ENCODE results near the gene CSNK1G3. TPM values are rescaled to one million over a fixed set of nuclear protein-coding genes. Genes with fewer than 3 reads are reported as not detected.
"Not testable (repeated sequence)": the region's sequence is repeated elsewhere in the genome, so short reads cannot be mapped to it uniquely, and the experiment has no call there.

CSNK1G3 gene
- total and polyA plus RNA-seq, 10 donors, result 9.0 to 81.9 (median 51.6) TPM

DNA sequence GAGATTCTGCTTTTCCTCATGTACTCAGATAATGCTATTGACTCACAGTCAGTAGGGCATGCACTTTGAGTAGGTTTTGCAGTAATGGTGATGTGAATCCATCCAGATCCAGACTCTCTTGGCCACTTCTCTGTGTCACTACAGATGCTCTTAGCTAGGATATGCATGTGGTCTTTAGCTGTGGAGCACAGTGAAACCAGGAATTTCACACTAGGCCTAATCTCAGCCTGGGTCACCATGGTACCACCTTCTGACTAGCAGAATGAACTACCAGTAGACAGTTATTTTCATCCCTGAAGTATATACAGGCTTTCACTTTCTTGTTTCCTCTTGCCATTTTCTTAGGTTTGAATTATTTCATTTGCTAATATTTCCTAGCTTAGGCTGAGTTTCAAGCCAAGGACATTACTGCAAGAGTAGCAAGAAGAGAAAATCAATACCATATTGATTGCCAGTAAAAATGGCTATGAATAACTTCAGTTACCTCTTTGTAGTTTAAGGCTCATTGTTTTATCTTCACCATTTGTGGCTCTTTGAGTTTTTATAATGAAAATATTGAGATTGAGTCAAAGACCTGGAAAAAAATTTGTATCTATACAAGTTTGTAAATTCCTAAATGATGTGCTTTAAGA is 28.4 kb upstream of the CSNK1G3 start:
- Histone ChIP-seq H3K36me3 (no peaks in the 10 kb centered on the region), H3K4me3 (no peak overlapping the region), H3K27me3 (replicated peaks in 1 of 7) (no peaks in the 10 kb centered on the region), H3K4me1 (no peaks in the 10 kb centered on the region), H3K27ac (no peak overlapping the region), H3K9me3 (no peaks in the 10 kb centered on the region)
- DNase-seq, result no peak
- intact Hi-C loops (cut with DNase I; ENCODE audit: low total_unique reads), result no loop called here
- TF ChIP-seq CTCF (IDR thresholded peaks at IDR 0.05 in 8 of 11, conservative IDR thresholded peaks at IDR 0.05 in 3 of 11) (no peak), POLR2AphosphoS5 (IDR thresholded peaks at IDR 0.05) (no peak), POLR2A (IDR thresholded peaks at IDR 0.05) (no peak)

GRCh38 chr5:123485275-123485674 is 26.7 kb upstream of the CSNK1G3 start:
- intact Hi-C loops (cut with DNase I; ENCODE audit: low total_unique reads), result no loop called here
- Histone ChIP-seq H3K27ac (no peak overlapping the region), H3K9me3 (no peaks in the 10 kb centered on the region), H3K4me3 (no peak overlapping the region), H3K36me3 (no peaks in the 10 kb centered on the region), H3K27me3 (replicated peaks in 1 of 7) (no peaks in the 10 kb centered on the region), H3K4me1 (no peaks in the 10 kb centered on the region)
- TF ChIP-seq CTCF (IDR thresholded peaks at IDR 0.05 in 8 of 11, conservative IDR thresholded peaks at IDR 0.05 in 3 of 11) (no peak), POLR2A (IDR thresholded peaks at IDR 0.05) (no peak), POLR2AphosphoS5 (IDR thresholded peaks at IDR 0.05) (no peak)
- 90 to 95% (median 93%) methylated on average over 2 of the region's 2 CpGs for WGBS, 5 donors
- no peak for DNase-seq

DNA sequence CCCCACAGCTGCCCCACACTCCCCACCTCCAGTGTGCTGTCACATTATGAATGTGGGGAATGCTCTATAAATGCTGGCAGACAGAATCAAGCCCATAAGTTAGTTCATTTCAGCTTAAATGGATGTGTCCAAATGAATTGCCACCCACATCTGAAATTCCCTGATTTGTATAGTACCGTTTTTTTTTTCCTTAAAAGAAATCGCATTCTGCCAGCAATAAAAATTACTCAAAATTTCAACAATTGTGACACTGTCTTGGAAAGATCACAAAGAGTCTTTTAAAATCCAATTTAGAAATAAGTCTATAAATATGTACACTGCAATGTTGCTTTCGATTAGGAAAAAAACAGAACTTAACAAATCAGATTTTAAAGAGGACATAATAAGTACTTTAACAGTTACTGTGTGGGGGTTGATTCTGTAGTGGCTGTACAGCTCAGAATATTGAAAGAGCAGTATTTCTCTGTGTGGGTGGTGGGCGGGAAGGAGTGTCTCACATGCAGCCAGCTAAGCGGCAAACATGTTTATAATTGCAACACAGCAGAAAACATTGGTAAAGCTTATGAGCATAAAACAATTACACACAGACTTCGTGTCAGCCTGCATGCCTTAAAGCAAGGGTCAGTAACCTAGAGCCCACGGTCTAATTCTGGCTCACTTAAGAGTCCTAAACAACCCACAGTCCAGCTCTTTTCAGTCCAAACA is 24.9 kb upstream of the CSNK1G3 start:
- no peaks in the 10 kb centered on the region for H3K4me1 ChIP-seq
- DNase-seq, result no peak
- H3K9me3 ChIP-seq, result no peaks in the 10 kb centered on the region
- H3K36me3 ChIP-seq, result no peaks in the 10 kb centered on the region
- no peak for TF ChIP-seq POLR2AphosphoS5 (IDR thresholded peaks at IDR 0.05)
- TF ChIP-seq POLR2A (IDR thresholded peaks at IDR 0.05), result no peak
- no peak for TF ChIP-seq CTCF (IDR thresholded peaks at IDR 0.05 in 8 of 11, conservative IDR thresholded peaks at IDR 0.05 in 3 of 11)
- no peak overlapping the region for H3K4me3 ChIP-seq
- no peak overlapping the region for H3K27ac ChIP-seq
- WGBS, 5 donors, result 62 to 72% (median 69%) methylated on average over 7 of the region's 7 CpGs
- intact Hi-C loops (cut with DNase I; ENCODE audit: low total_unique reads), result no loop called here
- H3K27me3 ChIP-seq (replicated peaks in 1 of 7), result no peaks in the 10 kb centered on the region

GRCh38 chr5:123490974-123491373 is 21.0 kb upstream of the CSNK1G3 start:
- intact Hi-C loops (cut with DNase I; ENCODE audit: low total_unique reads), result no loop called here
- H3K9me3 ChIP-seq, result no peaks in the 10 kb centered on the region
- H3K36me3 ChIP-seq, result no peaks in the 10 kb centered on the region
- no peak overlapping the region for H3K4me3 ChIP-seq
- H3K27ac ChIP-seq, result no peak overlapping the region
- no peak for DNase-seq
- TF ChIP-seq CTCF (IDR thresholded peaks at IDR 0.05 in 8 of 11, conservative IDR thresholded peaks at IDR 0.05 in 3 of 11), result no peak
- TF ChIP-seq POLR2A (IDR thresholded peaks at IDR 0.05), result no peak
- no peak for TF ChIP-seq POLR2AphosphoS5 (IDR thresholded peaks at IDR 0.05)
- no peaks in the 10 kb centered on the region for H3K27me3 ChIP-seq (replicated peaks in 1 of 7)
- no peaks in the 10 kb centered on the region for H3K4me1 ChIP-seq
- WGBS, 5 donors, result 84 to 96% (median 86%) methylated on average over 5 of the region's 5 CpGs

DNA sequence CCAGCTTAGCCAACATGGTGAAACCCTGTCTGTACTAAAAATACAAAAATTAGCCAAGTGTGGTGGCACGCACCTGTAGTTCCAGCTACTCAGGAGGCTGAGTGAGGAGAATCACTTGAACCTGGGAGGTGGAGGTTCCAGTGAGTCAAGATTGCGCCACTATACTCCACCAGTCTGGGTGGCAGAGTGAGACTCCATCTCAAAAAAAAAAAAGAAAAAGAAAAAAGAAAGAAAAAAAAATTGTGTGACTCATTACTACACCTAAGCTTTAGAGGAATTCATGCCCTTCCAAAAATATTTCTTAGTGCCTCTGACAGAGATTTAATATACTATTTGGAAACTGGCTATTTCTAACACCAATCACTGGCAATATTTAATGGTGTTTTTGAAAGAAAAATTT is 16.8 kb upstream of the CSNK1G3 start:
- not testable (repeated sequence) for H3K36me3 ChIP-seq, H3K27ac ChIP-seq
- 95 to 100% (median 96%) methylated on average over 2 of the region's 2 CpGs for WGBS, 5 donors

More for the DNA sequence above, 16.8 kb upstream of the CSNK1G3 start:
- H3K4me3 ChIP-seq; H3K4me1 ChIP-seq; H3K9me3 ChIP-seq; DNase-seq; H3K27me3 ChIP-seq (replicated peaks in 1 of 7); intact Hi-C loops (cut with DNase I; ENCODE audit: low total_unique reads): not testable (repeated sequence)

Measured in spleen (tissue), 11 donors.